Endothelial cell of umbilical vein (primary cell): ENCODE measurements around the gene PRR18. TPM values are rescaled to one million over a fixed set of nuclear protein-coding genes. Genes with fewer than 3 reads are reported as not detected.

ENCODE experiments used
- Bru-seq: library from RNA; stranded (reverse); fragments of 400-500 nt; gene quantifications from one replicate; lab custom pipeline; 2021; lab: Mats Ljungman, UMichigan
- BruChase-seq, 2 experiments: library from RNA; stranded (reverse); fragments of 400-500 nt; gene quantifications; one replicate each; lab custom pipeline; 2021; lab: Mats Ljungman, UMichigan
- BruUV-seq: library from RNA; stranded (reverse); fragments of 400-500 nt; replicated peaks from 2 replicates; lab custom pipeline; 2021; lab: Mats Ljungman, UMichigan
- CTCF ChIA-PET: fragments of 300-600, 350-600 bp; sonication (Branson Sonifier 250); formaldehyde crosslinking; loops from one replicate; lab custom pipeline; 2021; ENCODE audit warnings: antibody characterized with exemption, inconsistent platforms; lab: Charles Lee
- POLR2A ChIA-PET: fragments of 300-600, 350-600 bp; sonication (Branson Sonifier 250); formaldehyde crosslinking; loops from one replicate; lab custom pipeline; 2021; ENCODE audit warnings: antibody characterized with exemption, inconsistent platforms; lab: Charles Lee
- DNase-seq: peaks from one replicate; pipeline ENCODE4 v3.0.0-alpha.2; 2011; ENCODE audit warnings: low read depth, low spot score
- FAIRE-seq: peaks from 2 replicates; lab custom pipeline; 2011; peaks lifted over from hg19 to GRCh38; lab: Jason Lieb, UNC
- H2AFZ ChIP-seq: 2 replicates; pipeline ENCODE4 v1.6.0; 2012; ENCODE audit warnings: low read depth, low read length, control low read depth, inconsistent platforms
- H3K27ac ChIP-seq: 2 replicates; pipeline ENCODE4 v1.5.1; 2011; ENCODE audit warnings: low read depth, mild to moderate bottlenecking, control low read depth, low read length, moderate library complexity; ENCODE audit not compliant: insufficient read depth
- H3K27me3 ChIP-seq, 2 experiments: 2 replicates each; pipeline versions ENCODE4 v1.6.0 to v1.6.1; 2011; ENCODE audit warnings: low read length in 2 of 2, mixed read lengths in 1 of 2; ENCODE audit not compliant: control insufficient read depth in 2 of 2, insufficient read depth in 2 of 2
- H3K36me3 ChIP-seq, 2 experiments: 2 replicates in 1 of 2; 3 replicates in 1 of 2; pipeline ENCODE4 v1.5.1; 2011; ENCODE audit warnings: low read length in 2 of 2, mild to moderate bottlenecking in 1 of 2, moderate library complexity in 1 of 2; ENCODE audit not compliant: control insufficient read depth in 2 of 2, insufficient read depth in 2 of 2; ENCODE audit errors: extremely low read depth in 1 of 2
- H3K4me1 ChIP-seq: 3 replicates; pipeline ENCODE4 v1.5.1; 2011; ENCODE audit warnings: mild to moderate bottlenecking, low read length; ENCODE audit not compliant: control insufficient read depth, insufficient read depth; ENCODE audit errors: extremely low read depth
- H3K4me2 ChIP-seq: 2 replicates; pipeline ENCODE4 v1.6.1; 2011; ENCODE audit warnings: low read length, control low read depth, mixed read lengths; ENCODE audit not compliant: insufficient read depth
- H3K4me3 ChIP-seq, 3 experiments: fragments of 200-600 bp in 1 of 3; sonication (generic), shearing (Covaris generic) in 1 of 3; replicated peaks in 1 of 3; 2 replicates each; pipeline ENCODE4 v1.5.1; 2011 to 2016; ENCODE audit warnings: control low read depth in 3 of 3, low read length in 3 of 3, mild to moderate bottlenecking in 2 of 3, inconsistent platforms in 1 of 3, low read depth in 1 of 3, moderate library complexity in 1 of 3; ENCODE audit not compliant: insufficient read depth in 1 of 3
- H3K79me2 ChIP-seq: 2 replicates; pipeline ENCODE4 v1.6.0; 2012; ENCODE audit warnings: low read length, inconsistent platforms; ENCODE audit not compliant: control insufficient read depth, insufficient read depth
- H3K9ac ChIP-seq: replicated peaks from 2 replicates; pipeline ENCODE3; 2011; ENCODE audit warnings: low read length, control low read depth; ENCODE audit not compliant: insufficient read depth; ENCODE audit errors: extremely low read depth
- H3K9me1 ChIP-seq: replicated peaks from 3 replicates; pipeline ENCODE4 v1.6.0; 2011; ENCODE audit warnings: mild to moderate bottlenecking, low read length; ENCODE audit not compliant: control insufficient read depth, insufficient read depth; ENCODE audit errors: extremely low read depth
- H3K9me3 ChIP-seq: replicated peaks from 2 replicates; pipeline ENCODE4 v1.5.1; 2012; ENCODE audit warnings: low read length, inconsistent platforms; ENCODE audit not compliant: control insufficient read depth, insufficient read depth
- H4K20me1 ChIP-seq: replicated peaks from 2 replicates; pipeline ENCODE3; 2011; ENCODE audit warnings: mild to moderate bottlenecking, low read length; ENCODE audit not compliant: control insufficient read depth, insufficient read depth; ENCODE audit errors: extremely low read depth
- CTCF ChIP-seq, 2 donors: IDR thresholded peaks; 1 replicate in 1 of 2; 2 replicates in 1 of 2; pipeline ENCODE4 v1.5.1; 2011; ENCODE audit warnings: low read length in 2 of 2, mild to moderate bottlenecking in 2 of 2, moderate library complexity in 2 of 2, control low read depth in 1 of 2, inconsistent platforms in 1 of 2, low read depth in 1 of 2; ENCODE audit not compliant: insufficient read depth in 1 of 2; ENCODE audit errors: extremely low read depth in 1 of 2
- EZH2 ChIP-seq: IDR thresholded peaks from 2 replicates; pipeline ENCODE4 v1.6.1; 2012; ENCODE audit warnings: borderline replicate concordance, low read depth, mild to moderate bottlenecking, moderate library complexity, low read length, inconsistent platforms; ENCODE audit not compliant: severe bottlenecking
- FOS ChIP-seq: IDR thresholded peaks from 2 replicates; pipeline ENCODE4 v1.6.1; 2011; ENCODE audit warnings: mild to moderate bottlenecking, low read length, moderate library complexity, borderline replicate concordance; ENCODE audit not compliant: insufficient read depth
- GATA2 ChIP-seq: IDR thresholded peaks from 2 replicates; pipeline ENCODE4 v1.7.0; 2011; ENCODE audit warnings: low read depth, mild to moderate bottlenecking, moderate library complexity, mixed read lengths, low read length; ENCODE audit not compliant: insufficient read length, insufficient read depth
- JUN ChIP-seq: IDR thresholded peaks from 2 replicates; pipeline ENCODE4 v1.6.1; 2011; ENCODE audit warnings: borderline replicate concordance, low read depth; ENCODE audit not compliant: insufficient read length, insufficient read depth
- MAX ChIP-seq: IDR thresholded peaks from 2 replicates; pipeline ENCODE4 v1.6.1; 2011; ENCODE audit not compliant: insufficient read depth, insufficient read length
- MYC ChIP-seq: IDR thresholded peaks from one replicate; pipeline ENCODE4 v1.6.1; 2011; ENCODE audit warnings: mild to moderate bottlenecking, low read depth, low read length
- POLR2A ChIP-seq: IDR thresholded peaks from 2 replicates; pipeline ENCODE4 v1.6.1; 2012; ENCODE audit warnings: low read depth, mild to moderate bottlenecking, control low read depth, low read length
- POLR2AphosphoS5 ChIP-seq: IDR thresholded peaks from 2 replicates; pipeline ENCODE4 v1.6.1; 2012; ENCODE audit warnings: low read depth, mild to moderate bottlenecking, control low read depth, low read length, moderate library complexity; ENCODE audit not compliant: insufficient read depth
- dilution Hi-C: fragments of 300-500 bp; cut with MboI; formaldehyde crosslinking; loops from one replicate; pipeline ENCODE4 v1.15.0; 2019; ENCODE audit warnings: low sequenced_read_pairs; ENCODE audit not compliant: extremely low pct_ligation_motif_present
- intact Hi-C: fragments of 100-400 bp; cut with micrococcal nuclease; formaldehyde crosslinking; loops from one replicate; pipeline ENCODE4 v1.10.0; 2022
- long read RNA-seq: library from polyadenylated mRNA; stranded (forward); transcript quantifications from one replicate; pipeline ENCODE4 v2.0.0, GENCODE V29; 2021
- polyA minus RNA-seq, 3 experiments: library from RNA; depleted of rRNA, polyadenylated mRNA; stranded (reverse); fragments of >200 nt; gene quantifications; 1 replicate in 1 of 3; 2 replicates in 2 of 3; pipeline ENCODE4 v1.2.3, GENCODE V29; 2011
- polyA plus RNA-seq, 4 experiments: library from polyadenylated mRNA; depleted of rRNA in 3 of 4; stranded (reverse) in 3 of 4; unstranded in 1 of 4; fragments of >200 nt; gene quantifications; 2 replicates each; pipeline versions ENCODE4 v1.2.1 to v1.2.3, GENCODE V29; 2011 to 2012; ENCODE audit warnings: missing spikeins in 1 of 4
- total RNA-seq: library from RNA; stranded (reverse); gene quantifications from 2 replicates; pipeline ENCODE4 v1.2.3, GENCODE V29; 2021

The PRR18 gene
- total RNA-seq (not detected in 2 replicates), polyA plus RNA-seq (not detected in 2 replicates), polyA minus RNA-seq (not detected in 2 replicates), Bru-seq, nascent RNA (not detected), BruChase-seq, experiment 1, labeled RNA remaining after a 6-hour chase (not detected), BruChase-seq, experiment 2, labeled RNA remaining after a 2-hour chase (percentile 11 among the genes with signal in this experiment)
- not detected in 2 replicates for polyA plus RNA-seq (2011; cell fraction: cytosol; rRNA removed)
- not detected in 2 replicates for polyA plus RNA-seq (2011; cell fraction: nucleus; rRNA removed)
- polyA plus RNA-seq (2012): not detected in 2 replicates
- polyA minus RNA-seq (2011; cell fraction: cytosol; rRNA and poly(A)+ RNA removed): not detected
- polyA minus RNA-seq (2011; cell fraction: nucleus; rRNA and poly(A)+ RNA removed): not detected in 2 replicates
- long read RNA-seq: 0 reads

- TF ChIP-seq EZH2 (peak; percentile 2), POLR2A (no peak), MYC (no peak)
- H3K27ac ChIP-seq: no peak within 1 kb of the TSS
- ChIA-PET CTCF (interaction anchor here (1.0 to 10.3 kb wide), 3 partner anchors 15 to 92 kb away, joined by 3 to 158 read pairs (median 3); no protein-coding TSS in a partner anchor), POLR2A (no interaction called here)
- BruUV-seq: no TSS peak
- FAIRE-seq (no peak), DNase-seq (no peak)
- H3K79me2 ChIP-seq: no peaks in the 10 kb centered on the region
- no peaks in the 10 kb centered on the region for H3K9me3 ChIP-seq
- H2AFZ ChIP-seq: peak within 1 kb of the TSS; percentile 46
- peaks cover 3% of the 10 kb centered on the region for H3K4me1 ChIP-seq
- no peak within 1 kb of the TSS for H3K9ac ChIP-seq
- intact Hi-C loops (no loop called here), dilution Hi-C loops (no loop called here)
- H3K4me3 ChIP-seq: peak within 1 kb of the TSS in 1 of 3 experiments; percentile 30
- no peaks in the 10 kb centered on the region for H3K9me1 ChIP-seq
- H3K4me2 ChIP-seq: peak within 1 kb of the TSS; percentile 52
- peaks cover 43 to 57% of the 10 kb centered on the region in 2 experiments for H3K27me3 ChIP-seq
- no peaks in the 10 kb centered on the region for H4K20me1 ChIP-seq
- H3K36me3 ChIP-seq: no peaks in the 10 kb centered on the region
These were observed at the start of gene PRR18 for GRCh38 chr6:166308033-166308768. Gene PRR18 (minus strand): TSS chr6:166308392. CDS start chr6:166308142, 250 bp downstream.

- CTCF ChIA-PET: interaction anchor here (1.1 kb wide), 1 partner anchor 9 kb away, joined by 4 read pairs; no protein-coding TSS in a partner anchor
- dilution Hi-C loops: no loop called here
These were observed 47.4 kb upstream of the PRR18 start for GRCh38 chr6:166355552-166355951.

More at GRCh38 chr6:166355552-166355951, 47.4 kb upstream of the PRR18 start:
- BruUV-seq: no TSS peak
- no peak overlapping the region for H3K4me3 ChIP-seq
- TF ChIP-seq JUN (no peak), GATA2 (no peak), POLR2AphosphoS5 (no peak), CTCF (IDR thresholded peaks at IDR 0.05; ENCODE audit: extremely low read depth in 1 of 2, insufficient read depth in 1 of 2, low read depth in 1 of 2, low read length in 2 of 2) (no peak), POLR2A (no peak), FOS (no peak), EZH2 (no peak), MYC (no peak), MAX (no peak)
- H3K9ac ChIP-seq: no peak overlapping the region
- no peak for DNase-seq
- POLR2A ChIA-PET: no interaction called here
- H3K9me1 ChIP-seq: no peaks in the 10 kb centered on the region
- no peaks in the 10 kb centered on the region for H3K79me2 ChIP-seq
- peaks cover 3% of the 10 kb centered on the region for H3K4me1 ChIP-seq
- H3K9me3 ChIP-seq: no peaks in the 10 kb centered on the region
- H3K27ac ChIP-seq: no peak overlapping the region
- no peak for FAIRE-seq
- H4K20me1 ChIP-seq: no peaks in the 10 kb centered on the region
- no peak overlapping the region for H2AFZ ChIP-seq
- peaks cover 22 to 37% of the 10 kb centered on the region in 2 experiments for H3K27me3 ChIP-seq
- H3K4me2 ChIP-seq: no peak overlapping the region
- H3K36me3 ChIP-seq: no peaks in the 10 kb centered on the region
- intact Hi-C loops: no loop called here
